HG03135 (cell line): ENCODE measurements around the gene HOXA3.

ENCODE experiments used
- ATAC-seq: cut with Tn5 transposase; IDR thresholded peaks from one replicate; pipeline ENCODE4 v1.9.1; 2021; ENCODE audit warnings: mild to moderate bottlenecking, moderate library complexity; ENCODE audit not compliant: unreplicated experiment

Gene HOXA3

GRCh38 chr7:27157702-27158431, 5.5 kb upstream of the HOXA3 start:
- ATAC-seq: no peak

GRCh38 chr7:27156916-27157701, 4.7 kb upstream of the HOXA3 start:
- no peak for ATAC-seq

GRCh38 chr7:27156508-27156898, 4.1 kb upstream of the HOXA3 start, which contains the start of gene HOXA7:
HOXA7 (minus strand) TSS chr7:27156675; CDS start chr7:27156545, 130 bp downstream.
- ATAC-seq: no peak

- ATAC-seq: no peak
Observed at GRCh38 chr7:27155816-27156507, 3.6 kb upstream of the HOXA3 start.

- no peak for ATAC-seq
Observed at GRCh38 chr7:27154901-27155815, 2.8 kb upstream of the HOXA3 start.

- ATAC-seq: no peak
Observed at GRCh38 chr7:27154369-27154768, 2.0 kb upstream of the HOXA3 start.

GRCh38 chr7:27153526-27153925, 1.1 kb upstream of the HOXA3 start:
- ATAC-seq: no peak

- no peak for ATAC-seq
Observed at GRCh38 chr7:27152816-27153442, 546 bp upstream of the HOXA3 start.

- ATAC-seq: no peak
Observed at GRCh38 chr7:27151341-27151930, 947 bp downstream of the HOXA3 start.

- peak; percentile 72 for ATAC-seq
Observed at GRCh38 chr7:27150568-27151340, 1.6 kb downstream of the HOXA3 start.

- no peak for ATAC-seq
Observed at GRCh38 chr7:27149842-27150567, 2.4 kb downstream of the HOXA3 start.

- ATAC-seq: no peak
Observed at GRCh38 chr7:27148756-27149641, 3.4 kb downstream of the HOXA3 start.

GRCh38 chr7:27148031-27148755, 4.2 kb downstream of the HOXA3 start:
- ATAC-seq: no peak

- no peak for ATAC-seq
Observed at GRCh38 chr7:27147199-27148030, 5.0 kb downstream of the HOXA3 start, which contains the start of gene HOXA6. HOXA6 (minus strand) TSS chr7:27147774; CDS start chr7:27147749, 25 bp downstream.

- no peak for ATAC-seq
Observed at GRCh38 chr7:27146491-27147198, 5.7 kb downstream of the HOXA3 start.
